Body of pancreas (tissue), 4 donors: ENCODE data around the gene C2.

ENCODE experiments used
- POLR2A ChIP-seq, 3 donors: fragments of 450-650 bp; IDR thresholded peaks; one replicate each; pipeline ENCODE4 v1.6.1; 2016; ENCODE audit warnings: antibody characterized with exemption in 3 of 3, mild to moderate bottlenecking in 2 of 3
- TF ChIP-seq, protein P1 (sequence below), 7 experiments: fragments of 450-650 bp in 4 of 7; fragments of 200-600 bp in 3 of 7; sonication (generic) in 3 of 7; IDR thresholded peaks; one replicate each; pipeline ENCODE4 v1.5.1; 2016 to 2019; ENCODE audit warnings: antibody characterized with exemption in 7 of 7

DNA sequence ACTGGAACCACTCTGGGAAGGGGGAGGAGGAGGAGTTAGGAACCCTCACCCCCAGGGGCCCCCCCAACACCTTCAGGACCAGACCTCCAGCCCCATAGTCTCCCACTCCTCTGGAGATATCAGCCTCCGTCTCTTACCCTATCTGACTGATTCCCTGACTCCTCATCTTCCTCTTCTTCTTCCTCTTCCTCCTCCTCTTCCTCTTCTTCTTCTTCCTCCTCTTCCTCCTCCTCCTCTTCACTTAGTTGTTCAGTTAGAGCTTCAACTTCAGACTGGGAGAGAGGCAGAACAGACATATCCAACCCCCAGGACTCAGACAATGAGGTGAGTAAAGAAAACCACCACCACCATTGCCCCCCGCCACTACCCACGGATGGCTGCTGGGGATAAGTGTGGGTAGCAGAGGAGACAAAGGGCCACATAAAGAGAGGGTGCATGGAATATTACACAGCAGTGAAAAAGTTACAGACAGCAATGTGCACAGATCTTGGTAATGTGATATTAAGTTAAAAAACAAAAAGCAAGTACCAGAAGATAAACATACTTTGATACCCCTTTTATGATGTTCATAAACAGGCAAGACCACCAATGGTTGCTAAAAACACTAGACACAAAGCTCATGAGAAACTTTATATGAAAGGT is 38.1 kb upstream of the C2 start:
- TF ChIP-seq, protein P1, sequence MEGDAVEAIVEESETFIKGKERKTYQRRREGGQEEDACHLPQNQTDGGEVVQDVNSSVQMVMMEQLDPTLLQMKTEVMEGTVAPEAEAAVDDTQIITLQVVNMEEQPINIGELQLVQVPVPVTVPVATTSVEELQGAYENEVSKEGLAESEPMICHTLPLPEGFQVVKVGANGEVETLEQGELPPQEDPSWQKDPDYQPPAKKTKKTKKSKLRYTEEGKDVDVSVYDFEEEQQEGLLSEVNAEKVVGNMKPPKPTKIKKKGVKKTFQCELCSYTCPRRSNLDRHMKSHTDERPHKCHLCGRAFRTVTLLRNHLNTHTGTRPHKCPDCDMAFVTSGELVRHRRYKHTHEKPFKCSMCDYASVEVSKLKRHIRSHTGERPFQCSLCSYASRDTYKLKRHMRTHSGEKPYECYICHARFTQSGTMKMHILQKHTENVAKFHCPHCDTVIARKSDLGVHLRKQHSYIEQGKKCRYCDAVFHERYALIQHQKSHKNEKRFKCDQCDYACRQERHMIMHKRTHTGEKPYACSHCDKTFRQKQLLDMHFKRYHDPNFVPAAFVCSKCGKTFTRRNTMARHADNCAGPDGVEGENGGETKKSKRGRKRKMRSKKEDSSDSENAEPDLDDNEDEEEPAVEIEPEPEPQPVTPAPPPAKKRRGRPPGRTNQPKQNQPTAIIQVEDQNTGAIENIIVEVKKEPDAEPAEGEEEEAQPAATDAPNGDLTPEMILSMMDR (IDR thresholded peaks at IDR 0.05) = no peak
- no peak for TF ChIP-seq POLR2A (IDR thresholded peaks at IDR 0.05)
